ENCODE measurements around the gene AQP6.

DNA sequence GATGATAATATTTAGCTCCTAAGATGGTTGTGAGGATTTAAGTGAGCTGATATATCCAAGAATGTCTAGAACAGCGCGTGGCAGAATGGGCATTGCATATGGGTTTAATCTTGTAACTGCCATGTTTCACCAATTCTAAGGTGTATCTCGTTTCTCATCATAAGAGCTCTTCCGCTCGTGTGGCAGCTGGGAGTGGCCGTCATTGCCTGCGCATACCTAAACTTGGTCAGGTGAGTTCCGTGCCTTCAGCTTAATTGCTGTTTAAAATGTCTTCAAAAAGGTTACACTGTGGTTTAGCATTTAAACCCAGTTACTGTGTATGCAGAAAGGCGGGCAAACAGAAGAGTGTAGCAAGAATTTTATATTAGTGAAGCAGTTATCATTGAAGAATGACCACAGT is 26.7 kb upstream of the AQP6 start:
- no peak for TF ChIP-seq CTCF (conservative IDR thresholded peaks at IDR 0.05; ENCODE audit: low read length)
- no peak for TF ChIP-seq EZH2phosphoT487 (IDR thresholded peaks at IDR 0.05; ENCODE audit: borderline replicate concordance, low read depth, low read length)

All from OCI-LY7 (cell line).